T-helper 1 cell treated with Interleukin-12 subunit alpha and Interleukin-12 subunit beta and Interleukin-4 antibody, amounts not matched to agents 30 ng/mL and 1 ng/mL, for 36 hours (primary cell): ENCODE results near the gene PDAP1. TPM values are rescaled to one million over a fixed set of nuclear protein-coding genes. Genes with fewer than 3 reads are reported as not detected.
"Not testable (repeated sequence)": the region's sequence is repeated elsewhere in the genome, so short reads cannot be mapped to it uniquely, and the experiment has no call there.

Experiments
- intact Hi-C: fragments of 100-400 bp; cut with micrococcal nuclease; formaldehyde crosslinking; loops from one replicate; pipeline ENCODE4 v1.15.1; 2024
- total RNA-seq: library from RNA; stranded (reverse); gene quantifications from 2 replicates; pipeline ENCODE4 v1.2.3, GENCODE V29; 2022

Gene PDAP1
- total RNA-seq, 1 donor from 2014 or later = 102 TPM

- intact Hi-C loops = loop anchor here (1.0 kb wide), 1 partner anchor 59 kb away; no protein-coding TSS in a partner anchor
Measured at GRCh38 chr7:99380032-99380822, 28.2 kb downstream of the PDAP1 start.

GRCh38 chr7:99379693-99380031 lies 28.7 kb downstream of the PDAP1 start:
- intact Hi-C loops = loop anchor here (1.0 kb wide), 4 partner anchors 8 to 236 kb away; no protein-coding TSS in a partner anchor

- intact Hi-C loops = loop anchor here (1.0 kb wide), 3 partner anchors 8 to 236 kb away; no protein-coding TSS in a partner anchor
Measured at GRCh38 chr7:99379043-99379577, 29.3 kb downstream of the PDAP1 start.

- intact Hi-C loops = no loop called here
Measured at GRCh38 chr7:99375070-99375807, 33.2 kb downstream of the PDAP1 start.

- intact Hi-C loops = loop anchor here (1.0 kb wide), 4 partner anchors 19 to 495 kb away; partner anchors contain the start of genes BUD31 and PDAP1
Measured at GRCh38 chr7:99374111-99375064, 34.0 kb downstream of the PDAP1 start, which contains the start of gene ARPC1B. Gene ARPC1B (plus strand): TSS chr7:99374730. CDS start chr7:99385715, 10,985 bp downstream.

GRCh38 chr7:99373091-99374066 lies 35.0 kb downstream of the PDAP1 start:
- intact Hi-C loops = loop anchor here (1.0 kb wide), 4 partner anchors 20 to 494 kb away; partner anchors contain the start of genes BUD31 and PDAP1

GRCh38 chr7:99372275-99373090 lies 35.9 kb downstream of the PDAP1 start:
- intact Hi-C loops = no loop called here

GRCh38 chr7:99371376-99371920 lies 36.9 kb downstream of the PDAP1 start:
- intact Hi-C loops = no loop called here

- intact Hi-C loops = no loop called here
Measured at GRCh38 chr7:99369767-99370391, 38.5 kb downstream of the PDAP1 start.

GRCh38 chr7:99368750-99369389 lies 39.5 kb downstream of the PDAP1 start:
- intact Hi-C loops = no loop called here

- intact Hi-C loops = no loop called here
Measured at GRCh38 chr7:99366646-99367045, 41.8 kb downstream of the PDAP1 start.

- intact Hi-C loops = loop anchor here (1.0 kb wide), 1 partner anchor 22 kb away; no protein-coding TSS in a partner anchor
Measured at GRCh38 chr7:99365318-99366141, 42.9 kb downstream of the PDAP1 start.

- intact Hi-C loops = no loop called here
Measured at GRCh38 chr7:99363286-99363685, 45.1 kb downstream of the PDAP1 start.

- intact Hi-C loops = no loop called here
Measured at GRCh38 chr7:99362801-99363200, 45.6 kb downstream of the PDAP1 start.

- intact Hi-C loops = no loop called here
Measured at GRCh38 chr7:99359465-99360154, 48.8 kb downstream of the PDAP1 start.

- intact Hi-C loops = not testable (repeated sequence)
Measured at GRCh38 chr7:99358521-99358920, 49.9 kb downstream of the PDAP1 start.
